IMR-90 (cell line): ENCODE measurements around the gene SLC15A1. TPM values are rescaled to one million over a fixed set of nuclear protein-coding genes. Genes with fewer than 3 reads are reported as not detected.

Experiments
- ATAC-seq: fragments of 200-7000 bp; cut with Tn5 transposase; 2 replicates; pipeline ENCODE4 v1.9.1; 2020; ENCODE audit warnings: low read depth, mild to moderate bottlenecking, moderate library complexity
- BruUV-seq: library from RNA; stranded (reverse); fragments of 400-500 nt; replicated peaks from 2 replicates; lab custom pipeline; 2021; lab: Mats Ljungman, UMichigan
- CTCF ChIA-PET: fragments of 300-600 bp; formaldehyde crosslinking; extraction: SDS; loops from one replicate; lab custom pipeline; 2021; ENCODE audit warnings: antibody characterized with exemption; lab: Yijun Ruan, JAX
- POLR2A ChIA-PET: fragments of 300-600 bp; sonication (Branson Sonifier 250); formaldehyde crosslinking; loops from one replicate; lab custom pipeline; 2022; ENCODE audit warnings: antibody characterized with exemption; ENCODE audit not compliant: unreplicated experiment; lab: Charles Lee
- DNase-seq: peaks from one replicate; pipeline ENCODE4 v3.0.0; 2013
- H2AFZ ChIP-seq: replicated peaks from 2 replicates; pipeline ENCODE3; 2013; ENCODE audit warnings: low read length, mild to moderate bottlenecking; ENCODE audit not compliant: poor library complexity
- H2AK5ac ChIP-seq: 2 replicates; pipeline ENCODE4 v1.6.1; 2013; ENCODE audit warnings: low read depth, low read length, inconsistent platforms
- H2AK9ac ChIP-seq: replicated peaks from 2 replicates; pipeline ENCODE3; 2013; ENCODE audit warnings: mild to moderate bottlenecking, low read depth, low read length, moderate library complexity; ENCODE audit not compliant: poor library complexity
- H2BK120ac ChIP-seq: 2 replicates; pipeline ENCODE4 v1.6.1; 2013; ENCODE audit warnings: low read depth, low read length, inconsistent platforms
- H2BK15ac ChIP-seq: 3 replicates; pipeline ENCODE4 v1.6.1; 2013; ENCODE audit warnings: low read depth, low read length, inconsistent platforms
- H2BK20ac ChIP-seq: 2 replicates; pipeline ENCODE4 v1.6.1; 2013; ENCODE audit warnings: low read depth, mild to moderate bottlenecking, inconsistent platforms, low read length, moderate library complexity
- H2BK5ac ChIP-seq: 2 replicates; pipeline ENCODE4 v1.6.1; 2013; ENCODE audit warnings: mild to moderate bottlenecking, low read depth, low read length, inconsistent platforms; ENCODE audit not compliant: poor library complexity, severe bottlenecking
- H3K14ac ChIP-seq: replicated peaks from 2 replicates; pipeline ENCODE4 v1.6.1; 2013; ENCODE audit warnings: low read depth, low read length, inconsistent platforms
- H3K18ac ChIP-seq: 2 replicates; pipeline ENCODE4 v1.6.1; 2013; ENCODE audit warnings: low read depth, low read length, control low read depth
- H3K23ac ChIP-seq: 2 replicates; pipeline ENCODE4 v1.6.1; 2013; ENCODE audit warnings: low read depth, low read length, inconsistent platforms
- H3K27ac ChIP-seq: 2 replicates; pipeline ENCODE4 v1.5.1; 2013; ENCODE audit warnings: mild to moderate bottlenecking, control low read depth, low read length; ENCODE audit not compliant: insufficient read depth
- H3K27me3 ChIP-seq: 2 replicates; pipeline ENCODE4 v1.6.1; 2013; ENCODE audit warnings: low read length; ENCODE audit not compliant: control insufficient read depth, insufficient read depth
- H3K36me3 ChIP-seq: 2 replicates; pipeline ENCODE4 v1.6.1; 2013; ENCODE audit warnings: low read length, mixed read lengths; ENCODE audit not compliant: control insufficient read depth, insufficient read depth
- H3K4ac ChIP-seq: 2 replicates; pipeline ENCODE4 v1.6.1; 2013; ENCODE audit warnings: low read depth, low read length, inconsistent platforms
- H3K4me1 ChIP-seq: 2 replicates; pipeline ENCODE4 v1.6.1; 2013; ENCODE audit warnings: low read length, mixed read lengths; ENCODE audit not compliant: control insufficient read depth, insufficient read depth
- H3K4me2 ChIP-seq: 2 replicates; pipeline ENCODE4 v1.6.1; 2013; ENCODE audit warnings: low read depth, mild to moderate bottlenecking, control low read depth, low read length, moderate library complexity
- H3K4me3 ChIP-seq: 2 replicates; pipeline ENCODE4 v1.5.1; 2013; ENCODE audit warnings: low read depth, mild to moderate bottlenecking, control low read depth, low read length, moderate library complexity; ENCODE audit not compliant: insufficient read depth
- H3K56ac ChIP-seq: 2 replicates; pipeline ENCODE4 v1.6.1; 2013; ENCODE audit warnings: low read length, inconsistent platforms; ENCODE audit not compliant: insufficient read depth; ENCODE audit errors: extremely low read depth
- H3K79me1 ChIP-seq, 2 experiments: 2 replicates each; pipeline ENCODE4 v1.6.1; 2013; ENCODE audit warnings: low read length in 2 of 2, inconsistent platforms in 1 of 2, low read depth in 1 of 2
- H3K9ac ChIP-seq: 2 replicates; pipeline ENCODE4 v1.6.1; 2013; ENCODE audit warnings: low read depth, low read length, control low read depth
- H3K9me1 ChIP-seq: 2 replicates; pipeline ENCODE4 v1.6.1; 2013; ENCODE audit warnings: low read length, inconsistent platforms; ENCODE audit not compliant: insufficient read depth
- H3K9me3 ChIP-seq: 2 replicates; pipeline ENCODE4 v1.6.1; 2013; ENCODE audit warnings: low read length; ENCODE audit not compliant: control insufficient read depth, insufficient read depth
- H4K20me1 ChIP-seq: 2 replicates; pipeline ENCODE4 v1.6.1; 2013; ENCODE audit warnings: low read length, inconsistent platforms; ENCODE audit not compliant: insufficient read depth
- H4K5ac ChIP-seq: 2 replicates; pipeline ENCODE4 v1.6.1; 2013; ENCODE audit warnings: mild to moderate bottlenecking, low read depth, low read length, control low read depth
- H4K8ac ChIP-seq, 2 experiments: 2 replicates each; pipeline ENCODE4 v1.6.1; 2013; ENCODE audit warnings: low read depth in 2 of 2, low read length in 2 of 2, control low read depth in 1 of 2, inconsistent platforms in 1 of 2
- H4K91ac ChIP-seq: 2 replicates; pipeline ENCODE4 v1.6.1; 2013; ENCODE audit warnings: low read depth, low read length, inconsistent platforms; ENCODE audit not compliant: insufficient read depth
- CEBPB ChIP-seq: IDR thresholded peaks from 2 replicates; pipeline ENCODE4 v1.6.1; 2012; ENCODE audit warnings: low read depth, low read length, improper control_type of control experiment
- CHD1 ChIP-seq: IDR thresholded peaks from 2 replicates; pipeline ENCODE4 v1.6.1; 2012; ENCODE audit warnings: low read depth, low read length, improper control_type of control experiment
- ELK1 ChIP-seq: fragments of 150-350 bp; IDR thresholded peaks from 2 replicates; pipeline ENCODE4 v1.6.1; 2016; ENCODE audit warnings: low read depth, mild to moderate bottlenecking, low read length, moderate library complexity, borderline replicate concordance
- NFE2L2 ChIP-seq: fragments of 150-350 bp; IDR thresholded peaks from 2 replicates; pipeline ENCODE4 v1.6.1; 2016; ENCODE audit warnings: low read depth, mild to moderate bottlenecking, low read length
- POLR2A ChIP-seq: IDR thresholded peaks from 2 replicates; pipeline ENCODE4 v1.6.1; 2012; ENCODE audit warnings: mild to moderate bottlenecking, low read depth, low read length
- RAD21 ChIP-seq: IDR thresholded peaks from 2 replicates; pipeline ENCODE4 v1.6.1; 2012; ENCODE audit warnings: low read length, improper control_type of control experiment
- WGBS, 2 experiments: methylation state at CpG; one replicate each; pipeline versions ENCODE4 v1.1.5 to v1.1.7; 2013; ENCODE audit warnings: missing lambda C conversion rate in 2 of 2; ENCODE audit not compliant: insufficient read length in 1 of 2; ENCODE audit errors: extremely low coverage in 2 of 2; 5-methylcytosine and 5-hydroxymethylcytosine counted together
- dilution Hi-C: fragments of 300-500 bp; cut with HindIII; formaldehyde crosslinking; loops from one replicate; pipeline ENCODE4 v1.14.3; 2018; ENCODE audit warnings: low sequenced_read_pairs; ENCODE audit not compliant: unreplicated experiment
- in situ Hi-C: fragments of 300-500 bp; cut with MboI; formaldehyde crosslinking; loops from 3 replicates; pipeline ENCODE4 v1.14.3; 2019; ENCODE audit warnings: low sequenced_read_pairs, inconsistent platforms, mixed read lengths
- intact Hi-C: fragments of 100-400 bp; cut with micrococcal nuclease; formaldehyde crosslinking; loops from 2 replicates; pipeline ENCODE4 v1.10.0; 2022
- polyA plus RNA-seq, 3 experiments: library from polyadenylated mRNA; depleted of rRNA; stranded (reverse); fragments of >200 nt; gene quantifications; 2 replicates each; pipeline ENCODE4 v1.2.3, GENCODE V29; 2012; ENCODE audit warnings: low replicate concordance in 1 of 3
- total RNA-seq: library from RNA; depleted of rRNA; stranded (reverse); fragments of >200 nt; gene quantifications from 2 replicates; pipeline ENCODE4 v1.2.3, GENCODE V29; 2012

SLC15A1 gene
- total and polyA plus RNA-seq, 2 of the 4 experiments (the other 2 are of a cell fraction) = not detected

DNA sequence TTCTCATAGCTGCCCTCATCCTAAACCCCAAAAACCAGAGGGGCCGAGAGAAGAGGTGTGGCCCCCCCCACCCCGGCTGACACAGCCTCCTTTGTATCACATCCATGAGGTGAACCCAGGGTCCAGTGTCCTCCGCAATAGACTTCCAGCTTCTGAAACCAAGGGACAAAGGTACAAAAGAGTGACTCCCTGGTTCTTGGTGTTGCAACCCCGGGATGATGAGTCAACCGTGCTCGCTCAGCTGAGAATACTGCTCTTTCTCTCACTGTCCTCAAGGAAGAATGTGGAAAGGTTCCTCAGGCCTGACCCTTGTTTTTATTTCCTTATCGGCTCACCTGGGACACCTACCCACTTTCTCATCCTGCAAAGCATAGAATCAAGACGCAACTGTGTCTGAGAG lies 5.5 kb downstream of the SLC15A1 start:
- Histone ChIP-seq H2AK5ac (no peak overlapping the region), H3K27ac (no peak overlapping the region), H3K79me1 (no peaks in the 10 kb centered on the region), H3K23ac (no peak overlapping the region), H2AFZ (no peak overlapping the region), H4K91ac (no peak overlapping the region), H3K36me3 (no peaks in the 10 kb centered on the region), H3K18ac (no peak overlapping the region), H3K4me3 (no peak overlapping the region), H2BK120ac (no peak overlapping the region), H3K9ac (no peak overlapping the region), H2BK20ac (no peak overlapping the region), H3K14ac (no peak overlapping the region), H3K56ac (no peak overlapping the region), H4K8ac (no peak overlapping the region), H4K20me1 (no peaks in the 10 kb centered on the region), H4K5ac (no peak overlapping the region), H3K4ac (no peak overlapping the region), H2AK9ac (no peak overlapping the region), H3K27me3 (peaks cover 23% of the 10 kb centered on the region), H3K4me1 (no peaks in the 10 kb centered on the region; the same call in 1 of the 2 replicates), H3K4me2 (no peak overlapping the region), H2BK15ac (no peak overlapping the region), H2BK5ac (no peak overlapping the region), H3K9me1 (no peaks in the 10 kb centered on the region; the same call in 1 of the 2 replicates), H3K9me3 (peaks cover 3% of the 10 kb centered on the region; the same call in 1 of the 2 replicates)
- ChIA-PET CTCF (interaction anchor here (0.9 kb wide), 1 partner anchor 15 kb away, joined by 3 read pairs; no protein-coding TSS in a partner anchor), POLR2A (interaction anchor here (1.4 kb wide), 1 partner anchor 15 kb away, joined by 3 read pairs; no protein-coding TSS in a partner anchor)
- TF ChIP-seq CEBPB = peak; percentile 58; the same call in 1 of the 2 replicates
- no peak for TF ChIP-seq CHD1
- no peak for TF ChIP-seq RAD21
- TF ChIP-seq ELK1 = no peak
- no peak for TF ChIP-seq NFE2L2
- TF ChIP-seq POLR2A = no peak
- in situ Hi-C loops = no loop called here
- BruUV-seq = no TSS peak
- dilution Hi-C loops = no loop called here
- 80% methylated on average over 2 of the region's 8 CpGs; no CpG with 5 or more reads in 1 of the 2 experiments for WGBS, 2 experiments
- DNase-seq (no peak), ATAC-seq (no peak)
- intact Hi-C loops = no loop called here
